Astrocyte (in vitro differentiated cells and primary cell): ENCODE data around the gene CHRNA5. TPM values are rescaled to one million over a fixed set of nuclear protein-coding genes. Genes with fewer than 3 reads are reported as not detected.

ENCODE experiments used
- DNase-seq: peaks from one replicate; pipeline ENCODE4 v3.0.0-alpha.2; 2010; ENCODE audit warnings: low read depth
- FAIRE-seq: peaks from 2 replicates; lab custom pipeline; 2011; peaks lifted over from hg19 to GRCh38; lab: Jason Lieb, UNC
- H2AFZ ChIP-seq: 2 replicates; pipeline ENCODE4 v1.6.0; 2012; ENCODE audit warnings: low read depth, low read length, inconsistent platforms
- H3K27ac ChIP-seq: 2 replicates; pipeline ENCODE4 v1.5.1; 2011; ENCODE audit warnings: low read depth, low read length, inconsistent platforms
- H3K27me3 ChIP-seq: 2 replicates; pipeline ENCODE4 v1.6.0; 2011; ENCODE audit warnings: low read length, inconsistent platforms; ENCODE audit not compliant: insufficient read depth
- H3K36me3 ChIP-seq: 2 replicates; pipeline ENCODE4 v1.5.1; 2011; ENCODE audit warnings: low read length, inconsistent platforms; ENCODE audit not compliant: insufficient read depth
- H3K4me1 ChIP-seq: 2 replicates; pipeline ENCODE4 v1.5.1; 2011; ENCODE audit warnings: low read length, inconsistent platforms; ENCODE audit not compliant: insufficient read depth
- H3K4me2 ChIP-seq: 2 replicates; pipeline ENCODE4 v1.6.0; 2012; ENCODE audit warnings: low read length, inconsistent platforms
- H3K4me3 ChIP-seq: 2 replicates; pipeline ENCODE4 v1.5.1; 2011; ENCODE audit warnings: low read depth, mild to moderate bottlenecking, low read length, inconsistent platforms; ENCODE audit not compliant: insufficient read depth
- H3K79me2 ChIP-seq: 2 replicates; pipeline ENCODE4 v1.6.0; 2012; ENCODE audit warnings: mild to moderate bottlenecking, low read length, inconsistent platforms; ENCODE audit not compliant: insufficient read depth
- H3K9ac ChIP-seq: 2 replicates; pipeline ENCODE4 v1.6.0; 2012; ENCODE audit warnings: mild to moderate bottlenecking, low read length, inconsistent platforms
- H3K9me3 ChIP-seq: 2 replicates; pipeline ENCODE4 v1.5.1; 2012; ENCODE audit warnings: low read depth, mild to moderate bottlenecking, low read length, inconsistent platforms; ENCODE audit not compliant: insufficient read depth
- H4K20me1 ChIP-seq: 2 replicates; pipeline ENCODE4 v1.6.0; 2012; ENCODE audit warnings: low read length, inconsistent platforms; ENCODE audit not compliant: insufficient read depth
- H3K27ac Mint-ChIP-seq: one replicate; pipeline ENCODE4 v1.8.0; 2021; ENCODE audit warnings: mild to moderate bottlenecking, mixed read lengths; ENCODE audit not compliant: unreplicated experiment
- H3K27me3 Mint-ChIP-seq: one replicate; pipeline ENCODE4 v1.8.0; 2021; ENCODE audit warnings: low read depth, mixed read lengths; ENCODE audit not compliant: unreplicated experiment
- H3K36me3 Mint-ChIP-seq: one replicate; pipeline ENCODE4 v1.8.0; 2021; ENCODE audit warnings: low read depth, mixed read lengths; ENCODE audit not compliant: unreplicated experiment
- H3K4me1 Mint-ChIP-seq: one replicate; pipeline ENCODE4 v1.8.0; 2021; ENCODE audit warnings: low read depth, mixed read lengths; ENCODE audit not compliant: unreplicated experiment
- H3K4me3 Mint-ChIP-seq: one replicate; pipeline ENCODE4 v1.8.0; 2021; ENCODE audit warnings: mild to moderate bottlenecking, moderate library complexity, mixed read lengths; ENCODE audit not compliant: unreplicated experiment
- H3K9me3 Mint-ChIP-seq: one replicate; pipeline ENCODE4 v1.8.0; 2021; ENCODE audit warnings: mild to moderate bottlenecking, mixed read lengths; ENCODE audit not compliant: unreplicated experiment
- CTCF ChIP-seq: IDR thresholded peaks from 2 replicates; pipeline ENCODE4 v1.5.1; 2011; ENCODE audit warnings: low read depth, mild to moderate bottlenecking, inconsistent platforms, low read length, moderate library complexity; ENCODE audit not compliant: insufficient read depth
- EZH2 ChIP-seq: IDR thresholded peaks from 2 replicates; pipeline ENCODE4 v1.6.1; 2012; ENCODE audit warnings: mild to moderate bottlenecking, low read length, inconsistent platforms; ENCODE audit not compliant: insufficient read depth
- total RNA-seq: library from RNA; stranded (reverse); gene quantifications from 2 replicates; pipeline ENCODE4 v1.2.1, GENCODE V29; 2021

The CHRNA5 gene
- total RNA-seq, 1 donor from 2014 or later = 2.5 TPM

GRCh38 chr15:78629031-78629715 lies 63.9 kb downstream of the CHRNA5 start:
- no peak overlapping the region for H2AFZ ChIP-seq
- H3K4me3 ChIP-seq = no peak overlapping the region
- H3K9ac ChIP-seq = no peak overlapping the region
- no peaks in the 10 kb centered on the region for H3K79me2 ChIP-seq
- no peak overlapping the region for H3K4me3 Mint-ChIP-seq
- no peak overlapping the region for H3K27ac ChIP-seq
- H3K36me3 ChIP-seq = no peaks in the 10 kb centered on the region
- H3K36me3 Mint-ChIP-seq = peaks cover 3% of the 10 kb centered on the region
- H3K27me3 Mint-ChIP-seq = peaks cover 66% of the 10 kb centered on the region
- H4K20me1 ChIP-seq = no peaks in the 10 kb centered on the region
- no peak overlapping the region for H3K4me2 ChIP-seq
- H3K4me1 Mint-ChIP-seq = no peaks in the 10 kb centered on the region
- H3K9me3 Mint-ChIP-seq = peaks cover 15% of the 10 kb centered on the region
- H3K9me3 ChIP-seq = peaks cover 6% of the 10 kb centered on the region
- DNase-seq (no peak), FAIRE-seq (no peak)
- TF ChIP-seq EZH2 (no peak), CTCF (no peak)
- no peaks in the 10 kb centered on the region for H3K4me1 ChIP-seq
- H3K27me3 ChIP-seq = peaks cover 29% of the 10 kb centered on the region
- peak overlapping the region; percentile 29 for H3K27ac Mint-ChIP-seq

GRCh38 chr15:78629716-78630065 lies 64.4 kb downstream of the CHRNA5 start:
- peaks cover 15% of the 10 kb centered on the region for H3K9me3 Mint-ChIP-seq
- Histone ChIP-seq H3K79me2 (no peaks in the 10 kb centered on the region), H3K4me3 (no peak overlapping the region), H3K4me1 (no peaks in the 10 kb centered on the region), H3K36me3 (no peaks in the 10 kb centered on the region), H3K27me3 (peaks cover 29% of the 10 kb centered on the region), H3K9ac (no peak overlapping the region), H2AFZ (no peak overlapping the region), H4K20me1 (no peaks in the 10 kb centered on the region), H3K9me3 (peaks cover 6% of the 10 kb centered on the region), H3K27ac (no peak overlapping the region), H3K4me2 (no peak overlapping the region)
- H3K36me3 Mint-ChIP-seq = peaks cover 3% of the 10 kb centered on the region
- no peak overlapping the region for H3K27ac Mint-ChIP-seq
- H3K4me1 Mint-ChIP-seq = no peaks in the 10 kb centered on the region
- no peak for TF ChIP-seq EZH2
- no peak for TF ChIP-seq CTCF
- H3K27me3 Mint-ChIP-seq = peaks cover 63% of the 10 kb centered on the region
- H3K4me3 Mint-ChIP-seq = no peak overlapping the region
- FAIRE-seq (no peak), DNase-seq (no peak)

GRCh38 chr15:78630886-78631633 lies 65.7 kb downstream of the CHRNA5 start:
- H3K9ac ChIP-seq = no peak overlapping the region
- H3K36me3 Mint-ChIP-seq = peaks cover 3% of the 10 kb centered on the region

More at GRCh38 chr15:78630886-78631633, 65.7 kb downstream of the CHRNA5 start:
- Histone ChIP-seq H3K4me2 (no peak overlapping the region), H2AFZ (no peak overlapping the region), H3K4me1 (no peaks in the 10 kb centered on the region), H3K79me2 (no peaks in the 10 kb centered on the region), H4K20me1 (no peaks in the 10 kb centered on the region), H3K4me3 (no peak overlapping the region), H3K27ac (no peak overlapping the region), H3K36me3 (no peaks in the 10 kb centered on the region), H3K27me3 (peaks cover 27% of the 10 kb centered on the region), H3K9me3 (peaks cover 6% of the 10 kb centered on the region)
- peaks cover 63% of the 10 kb centered on the region for H3K27me3 Mint-ChIP-seq
- H3K9me3 Mint-ChIP-seq = peaks cover 15% of the 10 kb centered on the region
- TF ChIP-seq CTCF = no peak
- TF ChIP-seq EZH2 = no peak
- H3K4me1 Mint-ChIP-seq = no peaks in the 10 kb centered on the region
- no peak for FAIRE-seq
- H3K27ac Mint-ChIP-seq = no peak overlapping the region
- no peak overlapping the region for H3K4me3 Mint-ChIP-seq
- no peak for DNase-seq
